GM12874 (cell line): ENCODE data around the gene ASTN1.

Experiments
- TF ChIP-seq, protein P1 (sequence below): IDR thresholded peaks from 2 replicates; pipeline ENCODE4 v1.5.1; 2011; ENCODE audit warnings: low read depth, mild to moderate bottlenecking, control low read depth, low read length, moderate library complexity; ENCODE audit not compliant: insufficient read depth

ASTN1 gene

DNA sequence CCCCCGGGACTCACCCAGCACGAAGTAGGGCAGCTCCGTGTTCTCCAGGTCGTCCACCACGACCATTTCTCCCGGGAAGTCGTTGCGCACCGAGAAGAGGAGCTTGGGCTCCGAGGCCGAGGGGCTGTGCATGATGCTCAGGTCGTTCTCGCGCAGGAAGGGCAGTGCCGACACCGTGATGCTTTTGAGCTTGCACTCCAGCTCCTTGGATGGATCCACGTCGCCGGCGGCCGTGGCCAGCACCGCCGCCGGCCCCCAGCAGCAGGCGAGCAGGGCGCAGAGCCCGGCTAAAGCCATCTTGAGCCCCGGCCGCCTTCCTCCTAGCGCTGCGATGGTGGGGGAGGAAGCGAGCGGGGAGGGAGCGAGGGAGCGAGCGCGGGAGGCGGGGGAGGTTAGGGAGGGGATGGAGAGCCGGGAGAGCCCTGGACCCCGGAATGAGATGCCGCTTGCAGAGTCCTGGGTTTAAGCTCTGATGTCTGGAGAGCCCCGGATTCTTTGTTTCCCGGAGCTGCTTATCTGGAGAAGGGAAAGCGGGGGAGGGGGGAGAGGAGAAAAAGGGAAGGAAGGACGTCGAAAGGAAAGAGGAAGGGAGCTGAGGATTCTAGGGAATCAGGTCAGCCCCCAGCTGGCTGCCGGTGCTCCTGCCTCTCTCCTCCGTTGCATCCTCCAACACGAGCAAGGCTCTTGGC is at the start of gene ASTN1:
Gene ASTN1, minus strand, starts transcription at position 333 of the 689 bp plus-strand sequence. Its CDS starts 36 bp downstream, at position 297.
- TF ChIP-seq, protein P1, sequence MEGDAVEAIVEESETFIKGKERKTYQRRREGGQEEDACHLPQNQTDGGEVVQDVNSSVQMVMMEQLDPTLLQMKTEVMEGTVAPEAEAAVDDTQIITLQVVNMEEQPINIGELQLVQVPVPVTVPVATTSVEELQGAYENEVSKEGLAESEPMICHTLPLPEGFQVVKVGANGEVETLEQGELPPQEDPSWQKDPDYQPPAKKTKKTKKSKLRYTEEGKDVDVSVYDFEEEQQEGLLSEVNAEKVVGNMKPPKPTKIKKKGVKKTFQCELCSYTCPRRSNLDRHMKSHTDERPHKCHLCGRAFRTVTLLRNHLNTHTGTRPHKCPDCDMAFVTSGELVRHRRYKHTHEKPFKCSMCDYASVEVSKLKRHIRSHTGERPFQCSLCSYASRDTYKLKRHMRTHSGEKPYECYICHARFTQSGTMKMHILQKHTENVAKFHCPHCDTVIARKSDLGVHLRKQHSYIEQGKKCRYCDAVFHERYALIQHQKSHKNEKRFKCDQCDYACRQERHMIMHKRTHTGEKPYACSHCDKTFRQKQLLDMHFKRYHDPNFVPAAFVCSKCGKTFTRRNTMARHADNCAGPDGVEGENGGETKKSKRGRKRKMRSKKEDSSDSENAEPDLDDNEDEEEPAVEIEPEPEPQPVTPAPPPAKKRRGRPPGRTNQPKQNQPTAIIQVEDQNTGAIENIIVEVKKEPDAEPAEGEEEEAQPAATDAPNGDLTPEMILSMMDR, result no peak

DNA sequence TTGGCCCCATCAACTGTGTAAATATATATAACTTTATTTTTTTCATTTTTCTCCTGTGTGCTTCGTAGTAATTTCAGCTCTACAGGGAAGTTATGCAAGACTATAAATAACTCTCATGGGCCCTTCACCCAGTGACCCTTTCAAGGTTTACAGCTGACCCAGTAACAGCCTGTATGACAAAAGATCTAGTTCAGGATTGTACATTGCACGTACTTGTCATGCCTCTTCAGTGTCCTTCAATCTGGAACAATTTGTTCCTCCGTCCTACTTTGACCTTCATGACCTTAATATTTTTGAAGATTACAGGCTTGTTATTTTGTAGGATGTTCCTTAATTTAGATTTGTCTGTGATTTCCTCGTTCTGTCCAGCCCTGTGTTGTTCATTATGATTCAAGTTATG is 46.7 kb upstream of the ASTN1 start:
- TF ChIP-seq, protein P1, result no peak

DNA sequence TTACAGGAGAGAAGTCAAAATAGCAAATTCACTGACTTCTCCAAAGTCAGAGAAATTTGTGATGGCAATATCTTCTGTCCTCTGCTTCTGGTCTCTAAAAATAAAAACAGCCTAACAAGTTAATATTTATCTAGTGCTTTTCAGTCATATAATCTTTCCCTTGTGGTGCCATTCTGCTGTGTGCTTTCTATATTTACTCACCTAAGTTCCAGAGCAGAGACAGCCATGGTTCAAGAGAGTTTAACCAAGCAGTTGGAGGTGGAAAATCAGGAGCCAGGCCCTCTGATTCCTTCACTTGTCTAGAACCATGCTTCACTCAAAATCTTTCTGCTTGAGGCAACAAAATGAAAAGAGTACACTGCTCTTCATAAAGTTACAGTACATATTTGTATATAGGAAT is 45.6 kb upstream of the ASTN1 start:
- TF ChIP-seq, protein P1, result no peak

DNA sequence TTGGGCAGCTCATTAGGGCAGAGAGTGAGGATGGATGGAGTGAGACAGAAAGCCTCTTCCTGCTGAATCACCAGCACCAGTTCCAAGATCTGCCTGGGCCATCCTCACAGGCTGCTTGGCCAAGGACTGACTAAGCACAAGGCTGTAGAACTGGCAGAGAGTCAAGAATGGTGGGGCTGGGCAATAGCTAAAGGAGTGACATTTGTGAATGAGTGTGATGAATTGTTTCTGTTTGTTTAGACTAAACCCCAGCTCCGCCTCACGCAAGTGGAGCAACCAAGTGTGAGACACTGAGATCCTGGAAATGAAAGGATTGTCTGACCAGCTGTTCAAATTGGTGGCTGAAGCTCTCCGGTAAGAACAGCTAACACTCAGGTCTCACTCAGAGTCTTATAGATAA is 44.8 kb upstream of the ASTN1 start:
- TF ChIP-seq, protein P1, result no peak

DNA sequence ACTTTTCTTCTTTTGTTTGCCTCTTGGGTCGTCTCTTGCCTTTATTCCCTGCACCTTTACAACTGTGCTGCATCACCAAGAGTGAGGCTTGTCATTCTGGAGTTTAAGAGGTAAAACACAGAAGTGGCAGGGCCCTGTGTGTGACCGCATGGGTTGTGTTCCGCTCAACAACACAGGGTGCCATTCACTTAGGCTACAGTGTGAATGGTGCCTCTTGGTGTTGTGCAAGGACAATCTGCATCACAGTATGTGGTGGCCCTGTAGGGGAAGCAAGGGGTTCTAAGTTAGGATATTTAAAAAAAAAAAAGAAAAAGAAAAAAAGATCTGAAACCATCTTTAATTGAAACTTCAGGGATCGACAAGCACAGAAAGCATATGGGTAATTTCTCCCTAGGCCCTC is 44.4 kb upstream of the ASTN1 start:
- TF ChIP-seq, protein P1, result no peak

DNA sequence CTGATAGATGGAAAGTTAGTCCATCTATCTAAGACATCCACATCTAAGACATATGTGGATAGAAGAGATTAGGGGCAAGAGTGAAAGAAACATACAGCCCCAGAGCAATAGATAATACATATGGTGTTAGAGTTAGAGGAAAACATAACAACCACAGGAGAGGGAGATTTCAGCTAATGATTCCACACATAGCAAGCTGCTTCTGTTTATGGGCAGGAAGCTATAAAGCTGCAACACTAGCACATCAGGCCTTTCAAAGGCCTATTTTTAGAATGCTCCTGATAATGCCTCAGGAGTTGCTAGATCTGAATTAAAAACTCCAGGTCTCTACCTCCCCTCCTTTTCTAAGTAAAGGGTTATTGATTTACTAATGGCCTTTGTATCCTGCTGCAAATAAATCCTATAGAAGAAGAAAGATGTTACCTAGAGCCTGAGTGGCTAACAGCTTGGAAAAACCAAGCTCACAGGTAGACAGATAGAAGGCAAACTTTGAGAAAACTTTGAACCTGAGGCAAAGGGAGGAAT is 42.4 kb upstream of the ASTN1 start:
- TF ChIP-seq, protein P1, result no peak

DNA sequence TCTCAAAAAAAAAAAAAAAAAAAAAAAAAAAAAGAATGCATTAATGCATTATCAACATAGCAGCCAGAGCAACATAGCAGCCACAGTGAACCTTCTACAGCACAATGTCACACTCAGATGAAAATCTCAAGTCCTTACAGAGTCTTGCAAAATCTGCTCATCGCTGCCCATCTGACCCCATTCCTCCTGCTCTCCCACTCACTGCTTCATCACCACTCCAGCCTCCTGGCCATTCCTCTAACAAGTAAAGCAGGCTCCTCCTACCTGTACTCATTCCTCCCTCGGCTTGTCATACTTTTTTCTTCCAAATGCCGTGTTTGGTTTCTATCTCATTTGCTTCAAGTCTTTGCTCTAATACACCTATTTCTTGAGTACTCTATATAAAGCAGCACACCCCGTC is 35.8 kb upstream of the ASTN1 start:
- TF ChIP-seq, protein P1, result no peak
